Heart left ventricle (tissue), 16 donors: ENCODE measurements around the gene B4GALT5. TPM values are rescaled to one million over a fixed set of nuclear protein-coding genes. Genes with fewer than 3 reads are reported as not detected.

Experiments used
- ATAC-seq, 4 donors: fragments of 200-7000 bp; cut with Tn5 transposase; one replicate each; pipeline ENCODE4 v1.9.1; 2020 to 2022; ENCODE audit warnings: moderate library complexity in 4 of 4, mild to moderate bottlenecking in 3 of 4, moderate number of reproducible peaks in 1 of 4
- DNase-seq, 5 donors: peaks; one replicate each; pipeline ENCODE4 v3.0.0-alpha.2; 2020
- H3K27ac ChIP-seq, 12 donors: fragments of 200-600 bp; sonication (generic) in 4 of 12; one replicate each; pipeline versions ENCODE4 v1.5.0 to v1.8.0; 2016 to 2022; ENCODE audit warnings: mild to moderate bottlenecking in 2 of 12
- H3K27me3 ChIP-seq, 9 donors: fragments of 200-600 bp; sonication (generic) in 2 of 9; one replicate each; pipeline versions ENCODE4 v1.5.1 to v1.8.0; 2016 to 2022; ENCODE audit warnings: mild to moderate bottlenecking in 3 of 9
- H3K36me3 ChIP-seq, 9 donors: fragments of 200-600 bp; sonication (generic) in 2 of 9; one replicate each; pipeline versions ENCODE4 v1.5.0 to v1.8.0; 2018 to 2022; ENCODE audit warnings: mild to moderate bottlenecking in 2 of 9
- H3K4me1 ChIP-seq, 12 donors: fragments of 200-600 bp; sonication (generic) in 4 of 12; one replicate each; pipeline versions ENCODE4 v1.5.0 to v1.8.0; 2016 to 2022; ENCODE audit warnings: mild to moderate bottlenecking in 3 of 12
- H3K4me3 ChIP-seq, 12 donors: fragments of 200-600 bp; sonication (generic) in 4 of 12; one replicate each; pipeline versions ENCODE4 v1.5.0 to v1.8.0; 2017 to 2022; ENCODE audit warnings: mild to moderate bottlenecking in 9 of 12, moderate library complexity in 4 of 12
- H3K9me3 ChIP-seq, 12 donors: fragments of 200-600 bp; sonication (generic) in 4 of 12; one replicate each; pipeline versions ENCODE4 v1.5.0 to v1.8.0; 2016 to 2022; ENCODE audit warnings: mild to moderate bottlenecking in 1 of 12
- CTCF ChIP-seq, 12 donors: fragments of 200-600 bp; sonication (generic) in 4 of 12; IDR thresholded peaks; one replicate each; pipeline versions ENCODE4 v1.5.0 to v1.8.0; 2018 to 2022; ENCODE audit warnings: antibody characterized with exemption in 12 of 12, mild to moderate bottlenecking in 5 of 12
- POLR2A ChIP-seq, 2 donors: fragments of 450-650 bp; IDR thresholded peaks; one replicate each; pipeline ENCODE4 v1.6.1; 2017; ENCODE audit warnings: antibody characterized with exemption in 2 of 2, mild to moderate bottlenecking in 2 of 2, moderate library complexity in 2 of 2
- WGBS, 4 donors: extraction: QIAGEN DNeasy Blood & Tissue Kit in 2 of 4; methylation state at CpG; one replicate each; pipeline versions ENCODE4 v1.1.5 to v1.1.7; 2013 to 2018; 5-methylcytosine and 5-hydroxymethylcytosine counted together
- intact Hi-C, 10 donors: fragments of 100-400 bp; cut with DNase I; formaldehyde crosslinking; loops; one replicate each; pipeline versions ENCODE4 v1.11.1 to v1.14.2; 2022
- polyA plus RNA-seq, 2 donors: library from polyadenylated mRNA; stranded (reverse); fragments of 200-250 nt; gene quantifications; one replicate each; pipeline ENCODE4 v1.2.3, GENCODE V29; 2013
- total RNA-seq, 9 donors: library from RNA; depleted of rRNA in 2 of 9; stranded (reverse); fragments of >200 nt in 2 of 9; fragmentation: NEBNext Ultra II Directional in 3 of 9; extraction: Animal tissue kit (Norgen Biotek cat#: 25700) in 3 of 9; gene quantifications; one replicate each; pipeline versions ENCODE4 v1.1.0 to v1.2.4, GENCODE V29; 2016 to 2023
- donor health status: ischemic (EF 13 %, LVEDD 7.1; RV severe dilation, severe dysfunction).
- donor health status: healthy with polysubstance abuse.
- donor health status: DM: no; HTN: yes; CAD: no.
- donor health status: DM: no; HTN: no; CAD: no.
- donor health status: ischemic (EF 25% LVEDD 6.9; RV normal size, moderate dysfunction).
- donor health status: ischemic (EF 25% LVEDD 5.7; RV mildly dilated, moderate dysfunction).
- donor health status: healthy.
- donor health status: DM: yes; HTN: yes; CAD: no.
- donor health status: ischemic (EF 35%, LVEDD 5.7; RV mildly dilated, moderate dysfunction).
- donor health status: nonischemic (EF 11% LVEDD 7.7; RV severe dilation, severe dysfunction).
- donor health status: DM: yes; HTN: yes; CAD: no.
- donor health status: PGD.
- donor health status: ischemic (EF 29% LVEDD 5.4; RV normal size, mild dysfunction).
- donor health status: nonischemic (EF 23%, LVEDD 6.1; RV moderate dilation, normal function).

The B4GALT5 gene
- total and polyA plus RNA-seq, 11 donors: 7.0 to 60.4 (median 29.3) TPM

GRCh38 chr20:49591217-49591865 is 122.3 kb downstream of the B4GALT5 start:
- 40 to 62% (median 56%) methylated on average over 4 of the region's 4 CpGs for WGBS, 4 donors
- Histone ChIP-seq H3K27me3 (no peaks in the 10 kb centered on the region), H3K4me3 (no peak overlapping the region), H3K9me3 (no peaks in the 10 kb centered on the region), H3K4me1 (peaks cover 0 to 58% (median 34%) of the 10 kb centered on the region in 12 donors), H3K36me3 (no peaks in the 10 kb centered on the region), H3K27ac (peak overlapping the region in 11 of 12 donors; percentile 62 to 92 (median 77))
- intact Hi-C loops: loop anchor here in 2 of 10 donors (5.0 kb wide), 1 partner anchor 34 kb away; no protein-coding TSS in a partner anchor
- TF ChIP-seq POLR2A (IDR thresholded peaks at IDR 0.05): no peak
- TF ChIP-seq CTCF (IDR thresholded peaks at IDR 0.05): no peak
- ATAC-seq (peak; percentile 47 to 77 (median 68)), DNase-seq (peak in 2 of 5 donors; percentile 16 to 59)

- H3K27ac ChIP-seq: peak overlapping the region in 11 of 12 donors; percentile 28 to 92 (median 76)
- no peak overlapping the region for H3K4me3 ChIP-seq
- DNase-seq (no peak), ATAC-seq (no peak)
- no peak for TF ChIP-seq POLR2A (IDR thresholded peaks at IDR 0.05)
- no peak for TF ChIP-seq CTCF (IDR thresholded peaks at IDR 0.05)
- 77 to 85% (median 80%) methylated on average over 8 of the region's 8 CpGs for WGBS, 4 donors
- intact Hi-C loops: loop anchor here in 2 of 10 donors (5.0 kb wide), 1 partner anchor 33 kb away; no protein-coding TSS in a partner anchor
- H3K27me3 ChIP-seq: no peaks in the 10 kb centered on the region
- H3K4me1 ChIP-seq: peaks cover 0 to 57% (median 32%) of the 10 kb centered on the region in 12 donors
- no peaks in the 10 kb centered on the region for H3K36me3 ChIP-seq
- no peaks in the 10 kb centered on the region for H3K9me3 ChIP-seq
These were observed 123.3 kb downstream of the B4GALT5 start for GRCh38 chr20:49590163-49591017.

GRCh38 chr20:49589747-49590146 is 123.9 kb downstream of the B4GALT5 start:
- no peak overlapping the region for H3K4me3 ChIP-seq
- H3K36me3 ChIP-seq: no peaks in the 10 kb centered on the region
- H3K27me3 ChIP-seq: no peaks in the 10 kb centered on the region
- H3K27ac ChIP-seq: peak overlapping the region in 7 of 12 donors; percentile 13 to 92 (median 80)
- intact Hi-C loops: loop anchor here in 2 of 10 donors (2.0 to 5.0 kb wide), 2 partner anchors 15 to 32 kb away; no protein-coding TSS in a partner anchor
- WGBS, 4 donors: 89 to 93% (median 91%) methylated on average over 6 of the region's 6 CpGs
- H3K4me1 ChIP-seq: peaks cover 0 to 57% (median 32%) of the 10 kb centered on the region in 12 donors
- H3K9me3 ChIP-seq: no peaks in the 10 kb centered on the region
- no peak for TF ChIP-seq POLR2A (IDR thresholded peaks at IDR 0.05)
- TF ChIP-seq CTCF (IDR thresholded peaks at IDR 0.05): no peak
- DNase-seq (no peak), ATAC-seq (no peak)

- ATAC-seq (no peak), DNase-seq (no peak)
- Histone ChIP-seq H3K36me3 (no peaks in the 10 kb centered on the region), H3K9me3 (peaks cover 0 to 11% (median 4%) of the 10 kb centered on the region in 12 donors), H3K4me3 (no peak overlapping the region), H3K27me3 (no peaks in the 10 kb centered on the region), H3K4me1 (peaks cover 0 to 55% (median 29%) of the 10 kb centered on the region in 12 donors), H3K27ac (peak overlapping the region in 8 of 12 donors; percentile 22 to 89 (median 74))
- TF ChIP-seq CTCF (IDR thresholded peaks at IDR 0.05) (no peak), POLR2A (IDR thresholded peaks at IDR 0.05) (no peak)
- intact Hi-C loops: no loop called here
- 64 to 70% (median 68%) methylated on average over 10 of the region's 10 CpGs for WGBS, 4 donors
These were observed 126.5 kb downstream of the B4GALT5 start for GRCh38 chr20:49587111-49587570.
